Measurements from ENCODE around the gene TEX264. TPM values are rescaled to one million over a fixed set of nuclear protein-coding genes. Genes with fewer than 3 reads are reported as not detected.

Gene TEX264
- total and polyA plus RNA-seq, 2 of the 13 experiments (the other 11 are each of a cell fraction or from before 2014, with no cell fraction given), result 35.2 to 52.1 TPM

DNA sequence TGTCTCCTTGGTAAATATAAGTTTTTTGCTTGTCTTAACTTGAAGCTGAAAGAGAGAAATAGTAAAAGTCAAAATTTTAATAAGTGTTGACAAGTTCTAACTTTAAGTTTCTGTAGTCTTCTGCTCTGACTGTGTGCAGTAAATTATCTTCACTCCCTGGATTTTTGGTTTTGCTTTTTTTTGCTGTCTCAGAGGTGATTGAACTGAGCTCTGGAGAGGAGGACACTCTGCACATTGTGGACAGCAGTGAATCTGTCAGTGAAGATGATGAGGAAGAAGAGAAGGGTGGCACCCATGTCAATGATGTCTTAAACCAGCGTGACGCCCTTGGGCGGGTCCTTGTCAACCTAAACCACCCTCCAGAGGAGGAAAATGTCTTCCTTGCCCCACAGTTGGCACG, 40.5 kb upstream of the TEX264 start (continued):
- TF ChIP-seq, protein P1, sequence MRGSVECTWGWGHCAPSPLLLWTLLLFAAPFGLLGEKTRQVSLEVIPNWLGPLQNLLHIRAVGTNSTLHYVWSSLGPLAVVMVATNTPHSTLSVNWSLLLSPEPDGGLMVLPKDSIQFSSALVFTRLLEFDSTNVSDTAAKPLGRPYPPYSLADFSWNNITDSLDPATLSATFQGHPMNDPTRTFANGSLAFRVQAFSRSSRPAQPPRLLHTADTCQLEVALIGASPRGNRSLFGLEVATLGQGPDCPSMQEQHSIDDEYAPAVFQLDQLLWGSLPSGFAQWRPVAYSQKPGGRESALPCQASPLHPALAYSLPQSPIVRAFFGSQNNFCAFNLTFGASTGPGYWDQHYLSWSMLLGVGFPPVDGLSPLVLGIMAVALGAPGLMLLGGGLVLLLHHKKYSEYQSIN (CRISPR knock-in tag; IDR thresholded peaks at IDR 0.05; ENCODE audit: borderline replicate concordance), result no peak

DNA sequence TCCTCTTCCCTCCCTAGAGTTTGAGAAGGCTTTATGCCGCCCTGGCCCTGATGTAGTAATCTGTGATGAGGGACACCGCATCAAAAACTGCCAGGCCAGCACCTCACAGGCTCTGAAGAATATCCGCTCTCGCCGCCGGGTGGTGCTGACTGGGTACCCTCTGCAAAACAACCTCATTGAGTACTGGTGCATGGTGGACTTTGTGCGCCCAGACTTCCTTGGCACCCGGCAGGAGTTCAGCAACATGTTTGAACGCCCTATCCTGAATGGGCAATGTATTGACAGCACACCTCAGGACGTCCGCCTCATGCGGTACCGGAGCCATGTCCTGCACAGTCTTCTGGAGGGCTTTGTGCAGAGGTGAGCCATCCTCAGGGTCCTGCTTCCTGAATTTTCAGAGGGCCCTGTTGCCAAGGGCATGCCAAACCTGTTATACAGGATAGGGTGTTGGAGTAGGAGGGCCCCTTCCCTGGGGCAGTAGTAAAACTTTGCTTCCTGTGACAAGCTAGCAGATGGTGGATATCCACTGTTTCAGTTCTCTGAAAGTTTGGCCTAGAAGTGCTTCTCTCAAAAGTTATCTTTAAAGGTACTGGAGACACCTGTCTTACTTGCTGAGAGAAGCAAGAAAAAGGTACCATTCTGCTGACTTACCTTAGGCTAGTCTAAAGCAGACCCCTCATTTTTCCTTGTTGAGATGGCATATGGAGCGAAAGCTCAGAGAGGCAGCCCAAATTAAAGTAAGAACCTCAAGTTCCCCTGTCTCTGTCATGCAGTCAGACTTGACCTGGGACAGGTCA, 33.7 kb upstream of the TEX264 start:
- ChIA-PET CTCF (ENCODE audit: low intra/inter-chr PET ratio, low total read pairs) (interaction anchor here (0.7 to 2.3 kb wide), 6 partner anchors 32 to 138 kb away, joined by 3 to 47 read pairs (median 6); partner anchors contain the start of gene DCAF1), POLR2A (no interaction called here)
- TF ChIP-seq NFIB (CRISPR knock-in tag; IDR thresholded peaks at IDR 0.05; ENCODE audit: borderline replicate concordance), result no peak
- TF ChIP-seq, protein P2, sequence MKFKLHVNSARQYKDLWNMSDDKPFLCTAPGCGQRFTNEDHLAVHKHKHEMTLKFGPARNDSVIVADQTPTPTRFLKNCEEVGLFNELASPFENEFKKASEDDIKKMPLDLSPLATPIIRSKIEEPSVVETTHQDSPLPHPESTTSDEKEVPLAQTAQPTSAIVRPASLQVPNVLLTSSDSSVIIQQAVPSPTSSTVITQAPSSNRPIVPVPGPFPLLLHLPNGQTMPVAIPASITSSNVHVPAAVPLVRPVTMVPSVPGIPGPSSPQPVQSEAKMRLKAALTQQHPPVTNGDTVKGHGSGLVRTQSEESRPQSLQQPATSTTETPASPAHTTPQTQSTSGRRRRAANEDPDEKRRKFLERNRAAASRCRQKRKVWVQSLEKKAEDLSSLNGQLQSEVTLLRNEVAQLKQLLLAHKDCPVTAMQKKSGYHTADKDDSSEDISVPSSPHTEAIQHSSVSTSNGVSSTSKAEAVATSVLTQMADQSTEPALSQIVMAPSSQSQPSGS (CRISPR knock-in tag; IDR thresholded peaks at IDR 0.05), result no peak
- TF ChIP-seq ZMAT3 (CRISPR knock-in tag; conservative IDR thresholded peaks at IDR 0.05), result no peak
- TF ChIP-seq ELF1 (CRISPR knock-in tag; IDR thresholded peaks at IDR 0.05), result no peak
- no peak for TF ChIP-seq MXI1 (IDR thresholded peaks at IDR 0.05; ENCODE audit: borderline replicate concordance, low read depth, low read length)
- no peak for TF ChIP-seq NCOA1 (CRISPR knock-in tag; IDR thresholded peaks at IDR 0.05)
- no peak for TF ChIP-seq ZNF446 (CRISPR knock-in tag; IDR thresholded peaks at IDR 0.05)
- TF ChIP-seq HIVEP1 (CRISPR knock-in tag; IDR thresholded peaks at IDR 0.05), result no peak
- TF ChIP-seq ZNF672 (CRISPR knock-in tag; IDR thresholded peaks at IDR 0.05), result no peak
- TF ChIP-seq PRMT3 (CRISPR knock-in tag; IDR thresholded peaks at IDR 0.05; ENCODE audit: borderline replicate concordance, low read depth), result no peak
- no peak for TF ChIP-seq ZNF607 (CRISPR knock-in tag; IDR thresholded peaks at IDR 0.05; ENCODE audit: borderline replicate concordance)
- TF ChIP-seq RBM22 (optimal IDR thresholded peaks at IDR 0.05; ENCODE audit: low read length), result no peak
- TF ChIP-seq MYC (CRISPR knock-in tag; IDR thresholded peaks at IDR 0.05; ENCODE audit: borderline replicate concordance), result no peak
- TF ChIP-seq ZNF367 (CRISPR knock-in tag; IDR thresholded peaks at IDR 0.05; ENCODE audit: borderline replicate concordance), result no peak
- FAIRE-seq (no peak), ATAC-seq (peak; percentile 54), DNase-seq (ENCODE audit: low spot score) (no peak)
- Histone ChIP-seq H3K27me3 (ENCODE audit: control insufficient read depth in 1 of 2, insufficient read depth in 2 of 2, low read length in 2 of 2) (no peaks in the 10 kb centered on the region), H3K36me3 (replicated peaks in 1 of 2; ENCODE audit: control insufficient read depth in 1 of 2, insufficient read depth in 2 of 2, low read length in 2 of 2) (peaks cover 13 to 64% of the 10 kb centered on the region in 2 experiments), H3K79me2 (ENCODE audit: insufficient read depth, low read length) (no peaks in the 10 kb centered on the region), H3K4me3 (replicated peaks in 1 of 3; ENCODE audit: insufficient read depth in 1 of 3, low read depth in 2 of 3, low read length in 3 of 3) (no peak overlapping the region), H3K9me3 (ENCODE audit: low read length) (no peaks in the 10 kb centered on the region), H4K20me1 (ENCODE audit: insufficient read depth, low read length) (no peaks in the 10 kb centered on the region), H3K4me2 (ENCODE audit: low read depth, low read length) (no peak overlapping the region), H3K4me1 (ENCODE audit: insufficient read depth, low read length) (no peaks in the 10 kb centered on the region), H3K27ac (ENCODE audit: extremely low read length, insufficient read depth, low read length) (no peak overlapping the region), H3K9ac (ENCODE audit: insufficient read depth, low read depth, low read length) (no peak overlapping the region), H2AFZ (ENCODE audit: low read length) (no peak overlapping the region)
- BruUV-seq (replicated peaks), result no TSS peak
- WGBS (ENCODE audit: low lambda C conversion rate), result 99% methylated on average over 10 of the region's 14 CpGs
- intact Hi-C loops (cut with micrococcal nuclease; ENCODE audit: unreplicated experiment), result no loop called here
- in situ Hi-C loops (cut with HindIII; ENCODE audit: extremely low pct_ligation_motif_present, low pct_unique_long_range_greater_than_20kb), result loop anchor here (5.0 kb wide), 2 partner anchors 45 to 135 kb away; partner anchors contain the start of gene DCAF1
